K562 (cell line): ENCODE data around the gene PITHD1. TPM values are rescaled to one million over a fixed set of nuclear protein-coding genes. Genes with fewer than 3 reads are reported as not detected.
A peak's percentile ranks its signal among the peaks of the same experiment; 100 is the strongest.

Source experiments
- ATAC-seq: fragments of 200-7000 bp; cut with Tn5 transposase; 3 replicates; pipeline ENCODE4 v1.9.1; 2020; ENCODE audit warnings: moderate library complexity
- BruUV-seq: library from RNA; stranded (reverse); fragments of 400-500 nt; replicated peaks from 2 replicates; lab custom pipeline; 2021; lab: Mats Ljungman, UMichigan
- CTCF ChIA-PET: fragments of 300-600 bp; formaldehyde crosslinking; extraction: SDS; loops from one replicate; lab custom pipeline; 2021; ENCODE audit warnings: low intra/inter-chr PET ratio; lab: Yijun Ruan, JAX
- POLR2A ChIA-PET: fragments of 300-600, 350-650 bp; sonication (Branson Sonifier 250); formaldehyde crosslinking; extraction: SDS; loops from one replicate; lab custom pipeline; 2021; ENCODE audit warnings: antibody characterized with exemption, inconsistent platforms; lab: Yijun Ruan, JAX
- DNase-seq, 4 experiments: peaks; one replicate each; pipeline versions ENCODE4 v3.0.0 to v3.0.0-alpha.2; 2011 to 2018; ENCODE audit warnings: low spot score in 3 of 4, mixed read lengths in 3 of 4; ENCODE audit errors: extremely low read depth in 1 of 4
- FAIRE-seq: peaks from 2 replicates; lab custom pipeline; 2011; peaks lifted over from hg19 to GRCh38; lab: Jason Lieb, UNC
- H2AFZ ChIP-seq: 2 replicates; pipeline ENCODE4 v1.6.0; 2011; ENCODE audit warnings: low read depth, low read length, control low read depth, inconsistent platforms
- H3K27ac ChIP-seq: fragments of 200-600 bp; 3 replicates; pipeline ENCODE4 v1.8.0; 2011; ENCODE audit warnings: low read depth, mild to moderate bottlenecking, control low read depth, inconsistent platforms, low read length, moderate library complexity, mixed read lengths; ENCODE audit errors: extremely low read depth
- H3K27me3 ChIP-seq, 2 experiments: fragments of 300-600 bp in 1 of 2; 2 replicates in 1 of 2; 3 replicates in 1 of 2; pipeline versions ENCODE4 v1.6.0 to v1.8.0; 2011; ENCODE audit warnings: inconsistent platforms in 2 of 2, low read length in 2 of 2, mild to moderate bottlenecking in 1 of 2, mixed read lengths in 1 of 2, moderate library complexity in 1 of 2; ENCODE audit not compliant: control insufficient read depth in 2 of 2, insufficient read depth in 2 of 2
- H3K36me3 ChIP-seq: fragments of 300-600 bp; 3 replicates; pipeline ENCODE4 v1.8.0; 2011; ENCODE audit warnings: mild to moderate bottlenecking, low read length, inconsistent platforms; ENCODE audit not compliant: control insufficient read depth, insufficient read depth
- H3K4me1 ChIP-seq, 2 experiments: fragments of 200-600 bp in 1 of 2; replicated peaks in 1 of 2; 2 replicates in 1 of 2; 3 replicates in 1 of 2; pipeline versions ENCODE4 v1.5.1 to v1.8.0; 2011; ENCODE audit warnings: inconsistent platforms in 2 of 2, low read length in 2 of 2, mild to moderate bottlenecking in 1 of 2, mixed read lengths in 1 of 2, moderate library complexity in 1 of 2; ENCODE audit not compliant: control insufficient read depth in 2 of 2, insufficient read depth in 2 of 2
- H3K4me2 ChIP-seq: 2 replicates; pipeline ENCODE4 v1.6.1; 2011; ENCODE audit warnings: low read length, control low read depth, inconsistent platforms, mixed read lengths; ENCODE audit not compliant: insufficient read depth
- H3K4me3 ChIP-seq: fragments of 200-600 bp; sonication (generic), shearing (Covaris generic); 2 replicates; pipeline ENCODE4 v1.5.1; 2016; ENCODE audit warnings: control low read depth, inconsistent platforms
- H3K79me2 ChIP-seq: fragments of 200-600 bp; 3 replicates; pipeline ENCODE4 v1.8.0; 2011; ENCODE audit warnings: low read length, inconsistent platforms; ENCODE audit not compliant: control insufficient read depth, insufficient read depth
- H3K9ac ChIP-seq, 2 experiments: 2 replicates each; pipeline versions ENCODE4 v1.6.0 to v1.6.1; 2011; ENCODE audit warnings: low read depth in 2 of 2, low read length in 2 of 2, control low read depth in 1 of 2, inconsistent platforms in 1 of 2, mild to moderate bottlenecking in 1 of 2, mixed read lengths in 1 of 2; ENCODE audit not compliant: insufficient read depth in 1 of 2
- H3K9me1 ChIP-seq: one replicate; pipeline ENCODE4 v1.6.0; 2011; ENCODE audit warnings: inconsistent platforms, mild to moderate bottlenecking, low read length, moderate library complexity; ENCODE audit not compliant: control insufficient read depth, insufficient read depth
- H3K9me3 ChIP-seq: replicated peaks from 2 replicates; pipeline ENCODE4 v1.5.1; 2011; ENCODE audit warnings: low read depth, low read length, inconsistent platforms; ENCODE audit not compliant: control insufficient read depth, insufficient read depth
- H4K20me1 ChIP-seq: replicated peaks from 2 replicates; pipeline ENCODE4 v1.6.1; 2011; ENCODE audit warnings: low read length, inconsistent platforms, mixed read lengths; ENCODE audit not compliant: control insufficient read depth, insufficient read depth
- CREM ChIP-seq: IDR thresholded peaks from 2 replicates; pipeline ENCODE4 v1.6.1; 2014; ENCODE audit warnings: antibody characterized with exemption, low read depth
- ZBTB33 ChIP-seq: sonication (generic); formaldehyde crosslinking; IDR thresholded peaks from 2 replicates; pipeline ENCODE4 v1.8.1; 2023; ENCODE audit warnings: mild to moderate bottlenecking, missing genetic modification reagents
- WGBS: fragments of 100-300 bp; shearing (Covaris generic); methylation state at CpG from one replicate; pipeline ENCODE4 v1.1.6; 2016; ENCODE audit warnings: low coverage, mixed read lengths; ENCODE audit not compliant: insufficient coverage; ENCODE audit errors: missing lambda C conversion rate; 5-methylcytosine and 5-hydroxymethylcytosine counted together
- in situ Hi-C: fragments of 300-500 bp; cut with MboI; formaldehyde crosslinking; loops from 4 replicates; pipeline ENCODE4 v1.15.0; 2018; ENCODE audit warnings: inconsistent platforms, mixed read lengths
- intact Hi-C: fragments of 100-400 bp; cut with micrococcal nuclease; formaldehyde crosslinking; loops from 2 replicates; pipeline ENCODE4 v1.14.2; 2022
- polyA plus RNA-seq, 8 experiments: library from polyadenylated mRNA; depleted of rRNA in 4 of 8; stranded (reverse) in 5 of 8; unstranded in 3 of 8; fragments of >200 nt; fragmentation: Nextera tagmentation in 2 of 8; fragmentation: Illumina TruSeq in 1 of 8; extraction: Ambion mirVana in 2 of 8; extraction: Trizol in 1 of 8; gene quantifications; 2 replicates each; pipeline versions ENCODE4 v1.2.1 to v1.2.3, GENCODE V29; 2011 to 2014; ENCODE audit warnings: inconsistent platforms in 1 of 8, missing spikeins in 1 of 8
- total RNA-seq, 7 experiments: library from RNA; depleted of rRNA in 6 of 7; stranded (reverse); fragments of >200 nt in 6 of 7; fragmentation: Illumina TruSeq in 2 of 7; extraction: Trizol in 2 of 7; gene quantifications; 2 replicates each; pipeline versions ENCODE4 v1.2.1 to v1.2.3, GENCODE V29; 2011 to 2021; ENCODE audit warnings: low replicate concordance in 1 of 7

PITHD1 gene
- total and polyA plus RNA-seq, 9 of the 15 experiments (the other 6 are each of a cell fraction or from before 2014, with no cell fraction given), result 46.5 to 175 (median 149) TPM

DNA sequence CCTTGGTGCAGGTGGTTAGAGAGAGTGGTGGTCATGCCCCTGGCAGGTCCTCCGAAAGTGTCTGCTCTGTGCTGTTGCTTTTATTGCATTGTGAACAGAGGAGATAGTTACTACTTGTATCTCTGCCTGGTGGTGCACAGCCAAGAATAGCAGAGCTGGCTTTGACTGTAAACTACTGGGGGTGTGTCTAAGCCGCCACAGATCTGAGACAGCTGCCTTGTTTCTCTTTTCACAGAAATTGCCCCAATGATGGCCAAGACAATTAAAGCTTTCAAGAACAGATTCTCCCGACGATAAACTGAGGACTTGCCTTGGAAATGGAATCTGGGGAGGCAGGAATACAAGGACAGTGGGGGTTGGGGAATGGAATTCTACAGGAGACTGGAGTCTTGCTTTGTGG lies 18.9 kb upstream of the PITHD1 start:
- DNase-seq, result no peak
- CTCF ChIA-PET, result interaction anchor here (0.6 kb wide), 1 partner anchor 279 kb away, joined by 3 read pairs; no protein-coding TSS in a partner anchor
- H3K79me2 ChIP-seq, result no peaks in the 10 kb centered on the region
- H4K20me1 ChIP-seq, result 0 out of 2 replicates have a peak, but pooled peaks cover 9% of the 10 kb centered on the region
- in situ Hi-C loops (no loop called here), intact Hi-C loops (no loop called here)
- H2AFZ ChIP-seq, result no peak overlapping the region
- no peak for ATAC-seq
- no peaks in the 10 kb centered on the region for H3K9me3 ChIP-seq
- WGBS, result 81% methylated on average over 4 of the region's 4 CpGs
- H3K9me1 ChIP-seq, result no peaks in the 10 kb centered on the region
- H3K4me2 ChIP-seq, result no peak overlapping the region
- no TSS peak for BruUV-seq
- FAIRE-seq, result no peak
- H3K4me3 ChIP-seq, result no peak overlapping the region
- TF ChIP-seq CREM (no peak), ZBTB33 (CRISPR knock-in tag) (0 out of 2 replicates have a peak, but pooled peaks have one; percentile 24)
- H3K36me3 ChIP-seq, result peaks cover 91% of the 10 kb centered on the region
- H3K27me3 ChIP-seq, result no peaks in the 10 kb centered on the region; a peak in 1 of 5 replicates
- H3K9ac ChIP-seq, result no peak overlapping the region
- POLR2A ChIA-PET, result interaction anchor here (0.6 to 1.1 kb wide), 2 partner anchors 15 to 206 kb away, joined by 3 read pairs; no protein-coding TSS in a partner anchor
- no peaks in the 10 kb centered on the region for H3K4me1 ChIP-seq
- no peak overlapping the region for H3K27ac ChIP-seq
